Gastrocnemius medialis (tissue), 4 donors: Measurements from ENCODE around the gene SHH. TPM values are rescaled to one million over a fixed set of nuclear protein-coding genes. Genes with fewer than 3 reads are reported as not detected.

Experiments
- ATAC-seq, 2 donors: fragments of 150-250 bp; one replicate each; pipeline ENCODE4 v1.9.1; 2016
- DNase-seq, 2 donors: peaks; one replicate each; pipeline ENCODE4 v3.0.0-alpha.2; 2019
- H3K27ac ChIP-seq, 4 donors: fragments of 200-600 bp; sonication (generic); 1 replicate in 1 of 4; 2 replicates in 3 of 4; pipeline ENCODE4 v1.5.1; 2016 to 2018; ENCODE audit warnings: mild to moderate bottlenecking in 2 of 4, moderate library complexity in 1 of 4
- H3K27me3 ChIP-seq, 3 donors: fragments of 200-600 bp; sonication (generic) in 2 of 3; 1 replicate in 1 of 3; 2 replicates in 2 of 3; pipeline versions ENCODE4 v1.5.1 to v1.6.0; 2016 to 2019; ENCODE audit warnings: mild to moderate bottlenecking in 1 of 3, moderate library complexity in 1 of 3
- H3K36me3 ChIP-seq, 2 donors: fragments of 200-600 bp; sonication (generic) in 1 of 2; one replicate each; pipeline ENCODE4 v1.5.1; 2017 to 2018
- H3K4me1 ChIP-seq, 2 donors: fragments of 200-600 bp; sonication (generic) in 1 of 2; one replicate each; pipeline ENCODE4 v1.5.1; 2016 to 2017; ENCODE audit warnings: mild to moderate bottlenecking in 2 of 2
- H3K4me3 ChIP-seq, 4 donors: fragments of 200-600 bp; sonication (generic) in 3 of 4; 1 replicate in 1 of 4; 2 replicates in 3 of 4; pipeline ENCODE4 v1.5.1; 2016 to 2019; ENCODE audit warnings: mild to moderate bottlenecking in 2 of 4
- H3K9me3 ChIP-seq, 3 donors: fragments of 200-600 bp; sonication (generic) in 2 of 3; 1 replicate in 1 of 3; 2 replicates in 2 of 3; pipeline ENCODE4 v1.5.1; 2016 to 2019
- POLR2A ChIP-seq, 2 donors: fragments of 450-650 bp; IDR thresholded peaks; one replicate each; pipeline ENCODE4 v1.6.1; 2017; ENCODE audit warnings: antibody characterized with exemption in 2 of 2, mild to moderate bottlenecking in 2 of 2, moderate library complexity in 2 of 2
- in situ Hi-C, 4 donors: fragments of 200-750 bp; cut with MboI; loops; one replicate each; pipeline versions ENCODE4 v1.15.0 to v1.8.0; 2017; ENCODE audit warnings: low sequenced_read_pairs in 4 of 4
- intact Hi-C: fragments of 100-400 bp; cut with DNase I; formaldehyde crosslinking; loops from one replicate; pipeline ENCODE4 v1.15.1; 2023; ENCODE audit warnings: low total_unique reads
- total RNA-seq, 4 donors: library from RNA; depleted of rRNA; stranded (reverse); fragments of >200 nt; gene quantifications; one replicate each; pipeline versions ENCODE4 v1.1.0 to v1.2.3, GENCODE V29; 2016
- TF ChIP-seq, protein P1 (sequence below), 5 experiments: fragments of 450-650 bp in 3 of 5; fragments of 200-600 bp in 2 of 5; sonication (generic) in 2 of 5; IDR thresholded peaks in 4 of 5; conservative IDR thresholded peaks in 1 of 5; 1 replicate in 4 of 5; 2 replicates in 1 of 5; pipeline ENCODE4 v1.5.1; 2016 to 2019; ENCODE audit warnings: antibody characterized with exemption in 5 of 5, mild to moderate bottlenecking in 3 of 5, moderate library complexity in 3 of 5

SHH gene
- total RNA-seq, 4 donors from 2014 or later: not detected

DNA sequence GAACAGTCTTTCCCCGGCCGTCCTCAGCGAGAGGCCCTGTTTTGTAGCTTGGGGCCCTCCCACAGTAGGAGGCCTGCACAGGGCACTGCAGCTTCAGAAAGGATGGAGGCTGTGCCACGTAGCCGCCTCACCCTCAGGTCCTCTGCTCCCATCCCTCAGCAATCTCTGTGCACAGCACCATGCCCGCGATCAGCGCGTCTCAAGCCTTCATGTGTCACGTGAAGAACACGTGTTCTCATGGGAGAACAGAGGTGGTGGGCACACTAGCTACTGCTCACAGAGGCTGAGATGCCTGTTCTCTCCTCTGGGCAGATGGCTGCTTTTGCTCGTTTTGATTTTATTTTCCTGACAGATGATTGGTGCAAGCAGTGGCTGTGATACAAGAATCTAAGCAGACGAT, 8.5 kb upstream of the SHH start:
- H3K36me3 ChIP-seq: no peaks in the 10 kb centered on the region
- H3K27me3 ChIP-seq: peaks cover 11 to 18% (median 18%) of the 10 kb centered on the region in 3 donors
- H3K4me3 ChIP-seq: no peak overlapping the region
- no peaks in the 10 kb centered on the region for H3K4me1 ChIP-seq
- DNase-seq (no peak), ATAC-seq (no peak)
- no peak for TF ChIP-seq POLR2A (IDR thresholded peaks at IDR 0.05)
- TF ChIP-seq, protein P1, sequence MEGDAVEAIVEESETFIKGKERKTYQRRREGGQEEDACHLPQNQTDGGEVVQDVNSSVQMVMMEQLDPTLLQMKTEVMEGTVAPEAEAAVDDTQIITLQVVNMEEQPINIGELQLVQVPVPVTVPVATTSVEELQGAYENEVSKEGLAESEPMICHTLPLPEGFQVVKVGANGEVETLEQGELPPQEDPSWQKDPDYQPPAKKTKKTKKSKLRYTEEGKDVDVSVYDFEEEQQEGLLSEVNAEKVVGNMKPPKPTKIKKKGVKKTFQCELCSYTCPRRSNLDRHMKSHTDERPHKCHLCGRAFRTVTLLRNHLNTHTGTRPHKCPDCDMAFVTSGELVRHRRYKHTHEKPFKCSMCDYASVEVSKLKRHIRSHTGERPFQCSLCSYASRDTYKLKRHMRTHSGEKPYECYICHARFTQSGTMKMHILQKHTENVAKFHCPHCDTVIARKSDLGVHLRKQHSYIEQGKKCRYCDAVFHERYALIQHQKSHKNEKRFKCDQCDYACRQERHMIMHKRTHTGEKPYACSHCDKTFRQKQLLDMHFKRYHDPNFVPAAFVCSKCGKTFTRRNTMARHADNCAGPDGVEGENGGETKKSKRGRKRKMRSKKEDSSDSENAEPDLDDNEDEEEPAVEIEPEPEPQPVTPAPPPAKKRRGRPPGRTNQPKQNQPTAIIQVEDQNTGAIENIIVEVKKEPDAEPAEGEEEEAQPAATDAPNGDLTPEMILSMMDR (IDR thresholded peaks at IDR 0.05 in 4 of 5, conservative IDR thresholded peaks at IDR 0.05 in 1 of 5): no peak
- no peak overlapping the region for H3K27ac ChIP-seq
- no peaks in the 10 kb centered on the region for H3K9me3 ChIP-seq
- in situ Hi-C loops: loop anchor here in 1 of 4 donors (25.0 kb wide), 1 partner anchor 642 kb away; no protein-coding TSS in a partner anchor
- intact Hi-C loops: no loop called here

GRCh38 chr7:155820246-155820645, 8.0 kb upstream of the SHH start:
- TF ChIP-seq POLR2A (IDR thresholded peaks at IDR 0.05): no peak
- TF ChIP-seq, protein P1 (IDR thresholded peaks at IDR 0.05 in 4 of 5, conservative IDR thresholded peaks at IDR 0.05 in 1 of 5): no peak
- peaks cover 16 to 18% (median 18%) of the 10 kb centered on the region in 3 donors for H3K27me3 ChIP-seq
- no peaks in the 10 kb centered on the region for H3K4me1 ChIP-seq
- no peak overlapping the region for H3K4me3 ChIP-seq
- ATAC-seq (no peak), DNase-seq (no peak)
- H3K9me3 ChIP-seq: no peaks in the 10 kb centered on the region
- H3K27ac ChIP-seq: no peak overlapping the region
- intact Hi-C loops: no loop called here
- in situ Hi-C loops: loop anchor here in 1 of 4 donors (25.0 kb wide), 1 partner anchor 642 kb away; no protein-coding TSS in a partner anchor
- no peaks in the 10 kb centered on the region for H3K36me3 ChIP-seq

- no peaks in the 10 kb centered on the region for H3K4me1 ChIP-seq
- no peaks in the 10 kb centered on the region for H3K9me3 ChIP-seq
- ATAC-seq: no peak
- TF ChIP-seq, protein P1 (IDR thresholded peaks at IDR 0.05 in 4 of 5, conservative IDR thresholded peaks at IDR 0.05 in 1 of 5): no peak
- TF ChIP-seq POLR2A (IDR thresholded peaks at IDR 0.05): no peak
- H3K36me3 ChIP-seq: no peaks in the 10 kb centered on the region
- H3K4me3 ChIP-seq: no peak overlapping the region
- H3K27ac ChIP-seq: no peak overlapping the region
- DNase-seq: no peak
- intact Hi-C loops: no loop called here
- in situ Hi-C loops: loop anchor here in 1 of 4 donors (25.0 kb wide), 1 partner anchor 643 kb away; no protein-coding TSS in a partner anchor
- H3K27me3 ChIP-seq: peaks cover 20 to 24% (median 22%) of the 10 kb centered on the region in 3 donors
Observed at GRCh38 chr7:155819186-155819585, 6.9 kb upstream of the SHH start.

GRCh38 chr7:155818820-155819168, 6.5 kb upstream of the SHH start:
- in situ Hi-C loops (loop anchor here in 1 of 4 donors (25.0 kb wide), 1 partner anchor 644 kb away; no protein-coding TSS in a partner anchor), intact Hi-C loops (no loop called here)
- DNase-seq (no peak), ATAC-seq (no peak)
- Histone ChIP-seq H3K27me3 (peaks cover 24 to 27% (median 26%) of the 10 kb centered on the region in 3 donors), H3K4me1 (no peaks in the 10 kb centered on the region), H3K9me3 (no peaks in the 10 kb centered on the region), H3K4me3 (no peak overlapping the region), H3K36me3 (no peaks in the 10 kb centered on the region), H3K27ac (no peak overlapping the region)
- no peak for TF ChIP-seq POLR2A (IDR thresholded peaks at IDR 0.05)
- TF ChIP-seq, protein P1 (IDR thresholded peaks at IDR 0.05 in 4 of 5, conservative IDR thresholded peaks at IDR 0.05 in 1 of 5): no peak
